ENCODE measurements around the gene NXF1. TPM values are rescaled to one million over a fixed set of nuclear protein-coding genes. Genes with fewer than 3 reads are reported as not detected.

Gene NXF1
- total and polyA plus RNA-seq, 2 of the 8 experiments (the other 6 are each of a cell fraction or from before 2014, with no cell fraction given): 48.1 to 49.8 TPM

GRCh38 chr11:62839050-62839945 lies 34.1 kb upstream of the NXF1 start, which contains the start of gene WDR74 (continued):
- no peak; the same call in 1 of the 2 replicates for TF ChIP-seq USF2 (IDR thresholded peaks at IDR 0.05; ENCODE audit: low read length)
- no peak for TF ChIP-seq NANOG (IDR thresholded peaks at IDR 0.05; ENCODE audit: insufficient read depth, low read depth, low read length, poor library complexity, severe bottlenecking)
- TF ChIP-seq POLR2A (IDR thresholded peaks at IDR 0.05; ENCODE audit: control extremely low read depth in 1 of 2, low read depth in 2 of 2, low read length in 2 of 2): peak; percentile 90 to 94; a peak in 2 of 3 replicates
- no peak for TF ChIP-seq RXRA (IDR thresholded peaks at IDR 0.05; ENCODE audit: insufficient read depth, low read depth, low read length)
- TF ChIP-seq HDAC2 (IDR thresholded peaks at IDR 0.05; ENCODE audit: borderline replicate concordance in 1 of 2, low read depth in 2 of 2, low read length in 2 of 2): peak; percentile 69 to 99; a peak in 3 of 4 replicates
- TF ChIP-seq EGR1 (IDR thresholded peaks at IDR 0.05; ENCODE audit: borderline replicate concordance, low read depth, low read length): no peak
- TF ChIP-seq FOSL1 (IDR thresholded peaks at IDR 0.05; ENCODE audit: insufficient read depth, low read depth, low read length): no peak
- peak; percentile 99 for TF ChIP-seq CREB1 (IDR thresholded peaks at IDR 0.05)
- TF ChIP-seq RBBP5 (IDR thresholded peaks at IDR 0.05; ENCODE audit: borderline replicate concordance, low read depth, low read length): peak; percentile 89
- TF ChIP-seq TCF12 (IDR thresholded peaks at IDR 0.05; ENCODE audit: low read depth, low read length): 0 out of 2 replicates have a peak, but pooled peaks have one; percentile 22
- peak; percentile 89 for TF ChIP-seq ATF3 (IDR thresholded peaks at IDR 0.05; ENCODE audit: insufficient read depth, low read depth, low read length)
- TF ChIP-seq CTBP2 (IDR thresholded peaks at IDR 0.05; ENCODE audit: borderline replicate concordance, insufficient read depth, insufficient read length, low read length): peak; percentile 62
- peak; percentile 97 for TF ChIP-seq KDM5A (IDR thresholded peaks at IDR 0.05; ENCODE audit: low read length)
- no peak for TF ChIP-seq RNF2 (IDR thresholded peaks at IDR 0.05; ENCODE audit: borderline replicate concordance, low read depth, low read length, missing control alignments, poor library complexity, severe bottlenecking)
- TF ChIP-seq JUND (IDR thresholded peaks at IDR 0.05; ENCODE audit: low read length): no peak
- peak; percentile 98 for TF ChIP-seq YY1 (IDR thresholded peaks at IDR 0.05; ENCODE audit: low read depth, low read length)
- TF ChIP-seq CBX5 (IDR thresholded peaks at IDR 0.05; ENCODE audit: low read depth, low read length): no peak
- no peak for TF ChIP-seq MAFK (IDR thresholded peaks at IDR 0.05; ENCODE audit: low read depth, low read length)
- TF ChIP-seq SUZ12 (IDR thresholded peaks at IDR 0.05; ENCODE audit: low read length): no peak
- no peak for TF ChIP-seq SP1 (IDR thresholded peaks at IDR 0.05; ENCODE audit: low read depth, low read length)
- no peak for TF ChIP-seq TEAD4 (IDR thresholded peaks at IDR 0.05; ENCODE audit: low read depth, low read length)
- TF ChIP-seq SIRT6 (IDR thresholded peaks at IDR 0.05; ENCODE audit: low read length): no peak

Measured in H1 (cell line).